GM21717 (cell line): Measurements from ENCODE around the gene SLC5A3.

ENCODE experiments used
- ATAC-seq: cut with Tn5 transposase; IDR thresholded peaks from one replicate; pipeline ENCODE4 v1.9.1; 2021; ENCODE audit warnings: mild to moderate bottlenecking, moderate library complexity; ENCODE audit not compliant: unreplicated experiment

SLC5A3 gene

GRCh38 chr21:34065027-34065426 lies 8.4 kb upstream of the SLC5A3 start:
- no peak for ATAC-seq

GRCh38 chr21:34071683-34072082 lies 1.7 kb upstream of the SLC5A3 start:
- ATAC-seq, result no peak

- peak; percentile 3 for ATAC-seq
These were observed 990 bp upstream of the SLC5A3 start for GRCh38 chr21:34072145-34073031.

GRCh38 chr21:34073749-34074282 lies 438 bp downstream of the SLC5A3 start:
- ATAC-seq, result peak; percentile 42

- ATAC-seq, result no peak
These were observed 1.1 kb downstream of the SLC5A3 start for GRCh38 chr21:34074283-34075090.

GRCh38 chr21:34075091-34075425 lies 1.7 kb downstream of the SLC5A3 start:
- no peak for ATAC-seq

- ATAC-seq, result no peak
These were observed 2.6 kb downstream of the SLC5A3 start for GRCh38 chr21:34075760-34076660.

GRCh38 chr21:34076835-34077234 lies 3.5 kb downstream of the SLC5A3 start:
- no peak for ATAC-seq

- no peak for ATAC-seq
These were observed 4.5 kb downstream of the SLC5A3 start for GRCh38 chr21:34077888-34078287.

GRCh38 chr21:34078915-34079314 lies 5.5 kb downstream of the SLC5A3 start:
- ATAC-seq, result no peak

- ATAC-seq, result no peak
These were observed 7.3 kb downstream of the SLC5A3 start for GRCh38 chr21:34080710-34081109.

- ATAC-seq, result no peak
These were observed 9.4 kb downstream of the SLC5A3 start for GRCh38 chr21:34082769-34083168.

GRCh38 chr21:34083357-34083756 lies 10.0 kb downstream of the SLC5A3 start:
- ATAC-seq, result no peak

- ATAC-seq, result no peak
These were observed 11.8 kb downstream of the SLC5A3 start for GRCh38 chr21:34085129-34085528.

GRCh38 chr21:34086887-34087306 lies 13.5 kb downstream of the SLC5A3 start:
- ATAC-seq, result no peak

- no peak for ATAC-seq
These were observed 15.4 kb downstream of the SLC5A3 start for GRCh38 chr21:34088752-34089151.

GRCh38 chr21:34091032-34091431 lies 17.7 kb downstream of the SLC5A3 start:
- ATAC-seq, result no peak

- no peak for ATAC-seq
These were observed 18.2 kb downstream of the SLC5A3 start for GRCh38 chr21:34091607-34092006.

- ATAC-seq, result no peak
These were observed 19.0 kb downstream of the SLC5A3 start for GRCh38 chr21:34092262-34092921.

- no peak for ATAC-seq
These were observed 19.7 kb downstream of the SLC5A3 start for GRCh38 chr21:34093083-34093482.
